LNCaP clone FGC (cell line): ENCODE results near the gene INO80E.

Experiments used
- DNase-seq: peaks from one replicate; pipeline ENCODE4 v3.0.0-alpha.2; 2011; ENCODE audit warnings: low read depth
- H3K4me3 ChIP-seq: 2 replicates; pipeline ENCODE4 v1.5.1; 2011; ENCODE audit warnings: mild to moderate bottlenecking, low read depth, low read length, control low read depth
- TF ChIP-seq, protein P1 (sequence below): IDR thresholded peaks from 2 replicates; pipeline ENCODE4 v1.5.1; 2012; ENCODE audit warnings: mild to moderate bottlenecking; ENCODE audit not compliant: control insufficient read depth, insufficient read depth; ENCODE audit errors: extremely low read depth

The INO80E gene

DNA sequence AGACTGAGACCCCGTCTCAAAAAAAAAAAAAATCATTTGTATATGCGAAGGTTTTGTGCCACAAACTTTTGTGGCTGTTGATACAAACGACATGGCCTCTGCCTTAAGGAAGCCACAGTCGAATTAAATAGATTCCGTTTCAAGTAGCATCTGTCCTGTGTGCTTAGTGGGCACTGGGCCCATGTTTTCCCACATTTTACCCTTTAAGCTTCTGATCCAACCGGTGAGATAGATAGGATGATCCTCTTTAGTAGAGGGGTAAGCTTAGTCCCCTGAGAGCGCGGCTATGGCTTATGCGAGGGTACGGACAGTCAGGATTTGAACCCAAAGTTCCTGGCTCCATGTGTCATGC is 34.9 kb upstream of the INO80E start:
- TF ChIP-seq, protein P1, sequence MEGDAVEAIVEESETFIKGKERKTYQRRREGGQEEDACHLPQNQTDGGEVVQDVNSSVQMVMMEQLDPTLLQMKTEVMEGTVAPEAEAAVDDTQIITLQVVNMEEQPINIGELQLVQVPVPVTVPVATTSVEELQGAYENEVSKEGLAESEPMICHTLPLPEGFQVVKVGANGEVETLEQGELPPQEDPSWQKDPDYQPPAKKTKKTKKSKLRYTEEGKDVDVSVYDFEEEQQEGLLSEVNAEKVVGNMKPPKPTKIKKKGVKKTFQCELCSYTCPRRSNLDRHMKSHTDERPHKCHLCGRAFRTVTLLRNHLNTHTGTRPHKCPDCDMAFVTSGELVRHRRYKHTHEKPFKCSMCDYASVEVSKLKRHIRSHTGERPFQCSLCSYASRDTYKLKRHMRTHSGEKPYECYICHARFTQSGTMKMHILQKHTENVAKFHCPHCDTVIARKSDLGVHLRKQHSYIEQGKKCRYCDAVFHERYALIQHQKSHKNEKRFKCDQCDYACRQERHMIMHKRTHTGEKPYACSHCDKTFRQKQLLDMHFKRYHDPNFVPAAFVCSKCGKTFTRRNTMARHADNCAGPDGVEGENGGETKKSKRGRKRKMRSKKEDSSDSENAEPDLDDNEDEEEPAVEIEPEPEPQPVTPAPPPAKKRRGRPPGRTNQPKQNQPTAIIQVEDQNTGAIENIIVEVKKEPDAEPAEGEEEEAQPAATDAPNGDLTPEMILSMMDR, result no peak
- DNase-seq, result no peak
- H3K4me3 ChIP-seq, result peak overlapping the region; percentile 66

DNA sequence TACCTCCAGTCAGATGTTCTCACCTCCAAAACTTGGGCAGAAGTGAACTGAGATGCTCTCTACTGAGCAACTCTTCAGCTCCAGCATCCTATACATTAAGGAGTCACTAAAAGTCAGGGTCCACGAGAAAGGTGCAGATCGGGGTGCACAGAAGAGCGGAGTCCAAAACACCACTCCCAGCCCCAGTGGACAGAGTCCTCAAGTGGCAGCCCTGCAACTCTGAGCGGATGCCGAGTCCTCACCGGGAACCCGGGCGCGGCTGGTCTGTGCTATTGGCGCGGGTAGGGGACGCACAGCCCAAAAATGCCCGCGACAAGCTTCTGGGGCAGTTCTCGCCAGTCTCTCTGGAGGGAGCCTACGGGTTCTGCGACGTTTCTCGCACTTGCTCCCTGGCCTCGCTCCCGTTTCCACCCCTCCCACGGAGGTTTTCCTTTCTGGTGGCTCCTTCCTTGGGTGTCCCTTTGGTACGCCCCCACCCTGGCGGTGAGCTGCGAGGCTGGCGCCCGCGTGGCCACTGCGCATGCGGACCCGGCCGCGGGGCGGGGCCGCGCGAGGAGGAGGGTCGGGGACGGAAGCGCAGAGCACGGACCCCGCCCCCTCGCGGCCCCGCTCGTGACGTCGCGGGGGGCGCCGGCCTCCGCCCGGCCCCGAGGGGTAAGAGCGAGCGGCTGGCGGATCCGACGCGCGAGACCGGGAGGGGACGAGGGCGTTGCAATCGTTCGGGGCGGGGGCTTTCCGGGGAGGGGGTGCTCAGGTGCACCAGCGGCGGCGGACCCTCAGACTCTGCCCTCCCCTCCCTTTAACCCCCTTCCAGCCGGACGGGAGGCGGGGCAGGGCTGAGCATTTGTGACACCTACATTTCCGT is 34.3 kb upstream of the INO80E start, which contains the start of gene TMEM219:
TSS of gene TMEM219 (plus strand) at position 601 of the 865 bp plus-strand sequence. CDS start 1,065 bp downstream, outside the sequence.
- DNase-seq, result peak; percentile 58
- TF ChIP-seq, protein P1, result no peak; the same call in 1 of the 2 replicates
- H3K4me3 ChIP-seq, result peak within 1 kb of the TSS; percentile 66

DNA sequence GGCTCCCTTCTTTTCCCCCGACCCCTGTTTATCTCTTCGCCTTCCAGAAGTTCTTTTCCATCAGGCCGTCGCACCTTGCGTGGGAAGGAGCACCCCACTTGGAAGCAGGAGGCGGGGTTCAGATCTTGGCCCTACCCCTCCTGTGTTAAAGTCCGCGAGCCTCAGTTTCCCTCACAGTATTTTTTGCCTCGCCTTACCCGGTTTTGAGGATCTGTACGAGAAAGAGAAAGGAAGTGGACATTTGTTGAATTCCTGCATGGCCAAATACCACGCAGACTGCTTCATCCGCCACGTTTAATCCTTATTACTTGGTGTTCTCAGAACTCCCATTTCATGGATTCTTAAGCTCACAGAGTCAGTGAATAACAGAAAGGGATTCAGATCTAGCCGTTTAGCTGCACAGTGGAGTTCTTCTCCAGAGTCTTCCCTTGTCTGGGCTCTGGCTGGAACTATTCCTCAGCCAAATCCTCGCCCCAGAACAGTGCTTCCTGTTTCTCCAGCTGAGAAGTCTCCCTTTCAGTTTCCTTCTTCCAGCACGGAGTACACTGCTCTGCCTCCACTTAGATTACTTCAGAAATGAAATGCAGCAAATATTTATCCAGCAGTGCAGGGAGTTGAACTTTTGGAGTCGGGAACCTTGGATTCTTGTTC is 33.6 kb upstream of the INO80E start:
- no peak for DNase-seq
- peak overlapping the region; percentile 66 for H3K4me3 ChIP-seq
- TF ChIP-seq, protein P1, result no peak

DNA sequence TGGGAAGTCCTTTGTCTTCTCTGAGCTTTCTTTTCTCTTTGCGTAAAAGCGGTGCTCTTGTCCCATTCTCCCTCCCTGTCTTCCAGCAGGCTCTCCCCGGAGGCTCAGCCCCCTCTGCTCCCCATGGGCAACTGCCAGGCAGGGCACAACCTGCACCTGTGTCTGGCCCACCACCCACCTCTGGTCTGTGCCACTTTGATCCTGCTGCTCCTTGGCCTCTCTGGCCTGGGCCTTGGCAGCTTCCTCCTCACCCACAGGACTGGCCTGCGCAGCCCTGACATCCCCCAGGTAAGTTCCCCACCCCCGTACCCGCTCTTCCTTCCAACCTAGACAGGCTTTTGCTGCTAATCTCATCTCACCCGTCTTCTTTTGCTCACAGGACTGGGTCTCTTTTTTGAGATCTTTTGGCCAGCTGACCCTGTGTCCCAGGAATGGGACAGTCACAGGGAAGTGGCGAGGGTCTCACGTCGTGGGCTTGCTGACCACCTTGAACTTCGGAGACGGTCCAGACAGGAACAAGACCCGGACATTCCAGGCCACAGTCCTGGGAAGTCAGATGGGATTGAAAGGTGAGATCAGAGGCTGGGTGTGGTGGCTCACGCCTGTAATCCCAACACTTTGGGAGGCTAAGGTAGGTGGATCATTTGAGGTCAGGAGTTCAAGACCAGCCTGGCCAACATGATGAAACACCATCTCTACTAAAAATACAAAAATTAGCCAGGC is 32.9 kb upstream of the INO80E start:
- no peak for DNase-seq
- TF ChIP-seq, protein P1, result no peak
- H3K4me3 ChIP-seq, result peak overlapping the region; percentile 66

DNA sequence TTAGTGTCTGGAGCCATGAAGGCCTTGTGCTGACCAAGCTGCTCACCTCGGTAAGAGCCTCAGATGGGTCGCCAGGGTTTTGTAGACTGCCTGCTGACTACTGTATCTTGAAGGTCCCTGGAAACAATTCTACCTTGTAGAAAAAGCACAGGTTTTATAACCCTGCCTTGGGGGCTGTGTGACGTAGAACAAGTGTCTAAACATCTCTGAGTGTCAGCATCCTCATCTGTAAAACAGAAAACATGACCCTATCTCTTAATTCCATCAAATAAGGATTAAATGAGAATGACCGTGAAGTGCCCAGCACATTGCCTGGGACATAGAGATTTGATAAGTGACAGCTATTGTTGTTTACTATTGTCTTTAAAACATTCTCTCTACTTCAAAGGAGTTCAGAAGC is 27.8 kb upstream of the INO80E start:
- no peak for DNase-seq
- TF ChIP-seq, protein P1, result no peak
- H3K4me3 ChIP-seq, result no peak overlapping the region

DNA sequence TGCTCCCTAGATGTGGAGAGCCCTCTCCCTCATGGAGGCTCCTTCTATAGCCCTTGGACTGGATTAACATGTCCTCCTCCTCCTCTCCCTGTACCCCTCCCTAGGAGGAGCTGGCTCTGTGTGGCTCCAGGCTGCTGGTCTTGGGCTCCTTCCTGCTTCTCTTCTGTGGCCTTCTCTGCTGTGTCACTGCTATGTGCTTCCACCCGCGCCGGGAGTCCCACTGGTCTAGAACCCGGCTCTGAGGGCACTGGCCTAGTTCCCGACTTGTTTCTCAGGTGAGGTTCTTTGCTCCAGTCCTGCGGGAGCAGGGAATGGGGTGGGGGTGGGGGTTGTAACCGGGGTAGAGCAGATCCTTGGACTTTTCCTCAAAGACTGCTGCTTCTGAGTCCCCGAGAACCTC is 24.7 kb upstream of the INO80E start:
- DNase-seq, result no peak
- no peak overlapping the region for H3K4me3 ChIP-seq
- TF ChIP-seq, protein P1, result no peak
